Endothelial cell of umbilical vein (primary cell): ENCODE measurements around the gene ENTPD6. TPM values are rescaled to one million over a fixed set of nuclear protein-coding genes. Genes with fewer than 3 reads are reported as not detected.

Source experiments
- BruUV-seq: library from RNA; stranded (reverse); fragments of 400-500 nt; replicated peaks from 2 replicates; lab custom pipeline; 2021; lab: Mats Ljungman, UMichigan
- CTCF ChIA-PET: fragments of 300-600, 350-600 bp; sonication (Branson Sonifier 250); formaldehyde crosslinking; loops from one replicate; lab custom pipeline; 2021; ENCODE audit warnings: antibody characterized with exemption, inconsistent platforms; lab: Charles Lee
- POLR2A ChIA-PET: fragments of 300-600, 350-600 bp; sonication (Branson Sonifier 250); formaldehyde crosslinking; loops from one replicate; lab custom pipeline; 2021; ENCODE audit warnings: antibody characterized with exemption, inconsistent platforms; lab: Charles Lee
- DNase-seq: peaks from one replicate; pipeline ENCODE4 v3.0.0-alpha.2; 2011; ENCODE audit warnings: low read depth, low spot score
- FAIRE-seq: peaks from 2 replicates; lab custom pipeline; 2011; peaks lifted over from hg19 to GRCh38; lab: Jason Lieb, UNC
- H2AFZ ChIP-seq: 2 replicates; pipeline ENCODE4 v1.6.0; 2012; ENCODE audit warnings: low read depth, low read length, control low read depth, inconsistent platforms
- H3K27ac ChIP-seq: 2 replicates; pipeline ENCODE4 v1.5.1; 2011; ENCODE audit warnings: low read depth, mild to moderate bottlenecking, control low read depth, low read length, moderate library complexity; ENCODE audit not compliant: insufficient read depth
- H3K27me3 ChIP-seq, 2 experiments: 2 replicates each; pipeline versions ENCODE4 v1.6.0 to v1.6.1; 2011; ENCODE audit warnings: low read length in 2 of 2, mixed read lengths in 1 of 2; ENCODE audit not compliant: control insufficient read depth in 2 of 2, insufficient read depth in 2 of 2
- H3K36me3 ChIP-seq, 2 experiments: 2 replicates in 1 of 2; 3 replicates in 1 of 2; pipeline ENCODE4 v1.5.1; 2011; ENCODE audit warnings: low read length in 2 of 2, mild to moderate bottlenecking in 1 of 2, moderate library complexity in 1 of 2; ENCODE audit not compliant: control insufficient read depth in 2 of 2, insufficient read depth in 2 of 2; ENCODE audit errors: extremely low read depth in 1 of 2
- H3K4me1 ChIP-seq: 3 replicates; pipeline ENCODE4 v1.5.1; 2011; ENCODE audit warnings: mild to moderate bottlenecking, low read length; ENCODE audit not compliant: control insufficient read depth, insufficient read depth; ENCODE audit errors: extremely low read depth
- H3K4me2 ChIP-seq: 2 replicates; pipeline ENCODE4 v1.6.1; 2011; ENCODE audit warnings: low read length, control low read depth, mixed read lengths; ENCODE audit not compliant: insufficient read depth
- H3K4me3 ChIP-seq, 3 experiments: fragments of 200-600 bp in 1 of 3; sonication (generic), shearing (Covaris generic) in 1 of 3; replicated peaks in 1 of 3; 2 replicates each; pipeline ENCODE4 v1.5.1; 2011 to 2016; ENCODE audit warnings: control low read depth in 3 of 3, low read length in 3 of 3, mild to moderate bottlenecking in 2 of 3, inconsistent platforms in 1 of 3, low read depth in 1 of 3, moderate library complexity in 1 of 3; ENCODE audit not compliant: insufficient read depth in 1 of 3
- H3K79me2 ChIP-seq: 2 replicates; pipeline ENCODE4 v1.6.0; 2012; ENCODE audit warnings: low read length, inconsistent platforms; ENCODE audit not compliant: control insufficient read depth, insufficient read depth
- H3K9ac ChIP-seq: replicated peaks from 2 replicates; pipeline ENCODE3; 2011; ENCODE audit warnings: low read length, control low read depth; ENCODE audit not compliant: insufficient read depth; ENCODE audit errors: extremely low read depth
- H3K9me1 ChIP-seq: replicated peaks from 3 replicates; pipeline ENCODE4 v1.6.0; 2011; ENCODE audit warnings: mild to moderate bottlenecking, low read length; ENCODE audit not compliant: control insufficient read depth, insufficient read depth; ENCODE audit errors: extremely low read depth
- H3K9me3 ChIP-seq: replicated peaks from 2 replicates; pipeline ENCODE4 v1.5.1; 2012; ENCODE audit warnings: low read length, inconsistent platforms; ENCODE audit not compliant: control insufficient read depth, insufficient read depth
- H4K20me1 ChIP-seq: replicated peaks from 2 replicates; pipeline ENCODE3; 2011; ENCODE audit warnings: mild to moderate bottlenecking, low read length; ENCODE audit not compliant: control insufficient read depth, insufficient read depth; ENCODE audit errors: extremely low read depth
- EZH2 ChIP-seq: IDR thresholded peaks from 2 replicates; pipeline ENCODE4 v1.6.1; 2012; ENCODE audit warnings: borderline replicate concordance, low read depth, mild to moderate bottlenecking, moderate library complexity, low read length, inconsistent platforms; ENCODE audit not compliant: severe bottlenecking
- FOS ChIP-seq: IDR thresholded peaks from 2 replicates; pipeline ENCODE4 v1.6.1; 2011; ENCODE audit warnings: mild to moderate bottlenecking, low read length, moderate library complexity, borderline replicate concordance; ENCODE audit not compliant: insufficient read depth
- GATA2 ChIP-seq: IDR thresholded peaks from 2 replicates; pipeline ENCODE4 v1.7.0; 2011; ENCODE audit warnings: low read depth, mild to moderate bottlenecking, moderate library complexity, mixed read lengths, low read length; ENCODE audit not compliant: insufficient read length, insufficient read depth
- JUN ChIP-seq: IDR thresholded peaks from 2 replicates; pipeline ENCODE4 v1.6.1; 2011; ENCODE audit warnings: borderline replicate concordance, low read depth; ENCODE audit not compliant: insufficient read length, insufficient read depth
- MYC ChIP-seq: IDR thresholded peaks from one replicate; pipeline ENCODE4 v1.6.1; 2011; ENCODE audit warnings: mild to moderate bottlenecking, low read depth, low read length
- POLR2A ChIP-seq: IDR thresholded peaks from 2 replicates; pipeline ENCODE4 v1.6.1; 2012; ENCODE audit warnings: low read depth, mild to moderate bottlenecking, control low read depth, low read length
- POLR2AphosphoS5 ChIP-seq: IDR thresholded peaks from 2 replicates; pipeline ENCODE4 v1.6.1; 2012; ENCODE audit warnings: low read depth, mild to moderate bottlenecking, control low read depth, low read length, moderate library complexity; ENCODE audit not compliant: insufficient read depth
- dilution Hi-C: fragments of 300-500 bp; cut with MboI; formaldehyde crosslinking; loops from one replicate; pipeline ENCODE4 v1.15.0; 2019; ENCODE audit warnings: low sequenced_read_pairs; ENCODE audit not compliant: extremely low pct_ligation_motif_present
- intact Hi-C: fragments of 100-400 bp; cut with micrococcal nuclease; formaldehyde crosslinking; loops from one replicate; pipeline ENCODE4 v1.10.0; 2022
- polyA plus RNA-seq, 4 experiments: library from polyadenylated mRNA; depleted of rRNA in 3 of 4; stranded (reverse) in 3 of 4; unstranded in 1 of 4; fragments of >200 nt; gene quantifications; 2 replicates each; pipeline versions ENCODE4 v1.2.1 to v1.2.3, GENCODE V29; 2011 to 2012; ENCODE audit warnings: missing spikeins in 1 of 4
- total RNA-seq: library from RNA; stranded (reverse); gene quantifications from 2 replicates; pipeline ENCODE4 v1.2.3, GENCODE V29; 2021
- TF ChIP-seq, protein P1 (sequence below), 2 donors: IDR thresholded peaks; 1 replicate in 1 of 2; 2 replicates in 1 of 2; pipeline ENCODE4 v1.5.1; 2011; ENCODE audit warnings: low read length in 2 of 2, mild to moderate bottlenecking in 2 of 2, moderate library complexity in 2 of 2, control low read depth in 1 of 2, inconsistent platforms in 1 of 2, low read depth in 1 of 2; ENCODE audit not compliant: insufficient read depth in 1 of 2; ENCODE audit errors: extremely low read depth in 1 of 2
- TF ChIP-seq, protein P2 (sequence below): IDR thresholded peaks from 2 replicates; pipeline ENCODE4 v1.6.1; 2011; ENCODE audit not compliant: insufficient read depth, insufficient read length

ENTPD6 gene
- total and polyA plus RNA-seq, 2 donors (not counting 3 experiments of a cell fraction or from before 2014, with no cell fraction given), result 51.2 to 86.3 TPM

DNA sequence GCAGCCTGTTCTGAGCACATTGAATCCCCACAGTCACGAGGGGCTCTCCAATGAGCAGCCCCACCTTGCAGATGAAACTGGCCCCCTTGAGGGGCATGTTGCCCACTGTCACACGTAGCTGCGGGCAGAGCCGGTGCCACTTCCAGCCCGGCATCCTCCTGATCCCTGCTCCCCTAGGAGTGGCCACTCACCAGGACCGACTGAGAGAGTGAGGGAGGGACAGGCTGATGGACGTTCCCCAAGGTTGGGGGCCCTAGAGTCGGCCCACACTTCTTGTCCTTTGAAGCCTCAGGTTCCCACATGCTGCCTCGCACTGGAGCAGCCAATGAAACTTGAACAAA lies 10.5 kb downstream of the ENTPD6 start:
- Histone ChIP-seq H3K79me2 (peaks cover 12% of the 10 kb centered on the region), H3K9me1 (no peaks in the 10 kb centered on the region), H3K9me3 (no peaks in the 10 kb centered on the region), H3K4me3 (no peak overlapping the region), H3K27ac (no peak overlapping the region), H4K20me1 (no peaks in the 10 kb centered on the region), H3K4me2 (no peak overlapping the region), H2AFZ (no peak overlapping the region), H3K9ac (no peak overlapping the region), H3K4me1 (no peaks in the 10 kb centered on the region), H3K36me3 (no peaks in the 10 kb centered on the region), H3K27me3 (no peaks in the 10 kb centered on the region)
- TF ChIP-seq, protein P1, sequence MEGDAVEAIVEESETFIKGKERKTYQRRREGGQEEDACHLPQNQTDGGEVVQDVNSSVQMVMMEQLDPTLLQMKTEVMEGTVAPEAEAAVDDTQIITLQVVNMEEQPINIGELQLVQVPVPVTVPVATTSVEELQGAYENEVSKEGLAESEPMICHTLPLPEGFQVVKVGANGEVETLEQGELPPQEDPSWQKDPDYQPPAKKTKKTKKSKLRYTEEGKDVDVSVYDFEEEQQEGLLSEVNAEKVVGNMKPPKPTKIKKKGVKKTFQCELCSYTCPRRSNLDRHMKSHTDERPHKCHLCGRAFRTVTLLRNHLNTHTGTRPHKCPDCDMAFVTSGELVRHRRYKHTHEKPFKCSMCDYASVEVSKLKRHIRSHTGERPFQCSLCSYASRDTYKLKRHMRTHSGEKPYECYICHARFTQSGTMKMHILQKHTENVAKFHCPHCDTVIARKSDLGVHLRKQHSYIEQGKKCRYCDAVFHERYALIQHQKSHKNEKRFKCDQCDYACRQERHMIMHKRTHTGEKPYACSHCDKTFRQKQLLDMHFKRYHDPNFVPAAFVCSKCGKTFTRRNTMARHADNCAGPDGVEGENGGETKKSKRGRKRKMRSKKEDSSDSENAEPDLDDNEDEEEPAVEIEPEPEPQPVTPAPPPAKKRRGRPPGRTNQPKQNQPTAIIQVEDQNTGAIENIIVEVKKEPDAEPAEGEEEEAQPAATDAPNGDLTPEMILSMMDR (IDR thresholded peaks at IDR 0.05; ENCODE audit: extremely low read depth in 1 of 2, insufficient read depth in 1 of 2, low read depth in 1 of 2, low read length in 2 of 2), result no peak
- no peak for TF ChIP-seq POLR2A
- no peak for TF ChIP-seq JUN
- TF ChIP-seq EZH2, result no peak
- TF ChIP-seq, protein P2, sequence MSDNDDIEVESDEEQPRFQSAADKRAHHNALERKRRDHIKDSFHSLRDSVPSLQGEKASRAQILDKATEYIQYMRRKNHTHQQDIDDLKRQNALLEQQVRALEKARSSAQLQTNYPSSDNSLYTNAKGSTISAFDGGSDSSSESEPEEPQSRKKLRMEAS, result no peak
- TF ChIP-seq GATA2, result no peak
- TF ChIP-seq FOS, result no peak
- no peak for TF ChIP-seq POLR2AphosphoS5
- TF ChIP-seq MYC, result no peak
- POLR2A ChIA-PET, result no interaction called here
- dilution Hi-C loops, result no loop called here
- CTCF ChIA-PET, result no interaction called here
- BruUV-seq, result no TSS peak
- no peak for DNase-seq
- FAIRE-seq, result no peak
- intact Hi-C loops, result no loop called here
